Iris pigment epithelial cell (primary cell): Measurements from ENCODE around the gene CNIH1.
"Not testable (repeated sequence)": the region's sequence is repeated elsewhere in the genome, so short reads cannot be mapped to it uniquely, and the experiment has no call there.

Source experiments
- DNase-seq: peaks from one replicate; pipeline ENCODE4 v3.0.0-alpha.2; 2011; ENCODE audit warnings: low read depth

CNIH1 gene

GRCh38 chr14:54427871-54428270 lies 13.3 kb downstream of the CNIH1 start:
- no peak for DNase-seq

- DNase-seq: no peak
Measured at GRCh38 chr14:54425537-54426274, 15.5 kb downstream of the CNIH1 start.

DNA sequence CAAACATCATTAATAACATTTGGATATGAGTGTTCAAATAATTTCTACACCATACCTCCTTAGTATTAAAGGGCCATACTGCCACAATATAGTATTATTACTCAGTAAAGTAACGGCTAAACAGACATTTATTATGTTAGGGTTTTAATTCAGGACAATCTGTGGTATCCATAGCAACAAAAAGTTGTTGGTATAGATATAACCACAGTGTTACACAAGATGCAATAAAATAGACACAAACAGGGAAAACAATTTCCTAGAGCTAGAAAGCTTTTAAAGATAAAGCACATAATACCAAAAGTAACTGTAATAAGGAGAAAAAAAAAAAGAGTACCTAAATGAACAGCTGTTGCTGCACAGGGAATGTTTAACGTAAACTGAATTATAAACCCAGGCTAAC lies 16.1 kb downstream of the CNIH1 start:
- no peak for DNase-seq

GRCh38 chr14:54424479-54424901 lies 16.7 kb downstream of the CNIH1 start:
- DNase-seq: no peak

DNA sequence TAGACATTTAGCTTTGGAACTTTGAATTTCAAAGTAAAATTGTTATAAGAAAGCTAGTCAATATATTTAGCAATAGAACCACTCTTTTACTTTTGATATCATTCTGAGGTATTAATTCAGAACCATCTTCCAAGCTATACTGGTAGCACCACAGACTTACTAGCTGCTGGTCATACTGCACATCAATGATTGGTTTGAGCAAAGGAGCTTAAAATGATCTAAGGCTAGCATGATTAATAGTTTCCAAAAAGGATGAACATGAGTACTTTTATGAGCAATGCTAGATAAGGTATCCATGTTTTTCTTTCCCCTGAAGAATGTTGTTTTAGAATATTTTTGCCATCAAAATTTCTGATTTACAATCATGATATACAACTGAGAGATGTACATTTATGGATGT lies 17.2 kb downstream of the CNIH1 start:
- DNase-seq: peak; percentile 21

GRCh38 chr14:54420478-54421142 lies 20.6 kb downstream of the CNIH1 start:
- DNase-seq: peak; percentile 69

DNA sequence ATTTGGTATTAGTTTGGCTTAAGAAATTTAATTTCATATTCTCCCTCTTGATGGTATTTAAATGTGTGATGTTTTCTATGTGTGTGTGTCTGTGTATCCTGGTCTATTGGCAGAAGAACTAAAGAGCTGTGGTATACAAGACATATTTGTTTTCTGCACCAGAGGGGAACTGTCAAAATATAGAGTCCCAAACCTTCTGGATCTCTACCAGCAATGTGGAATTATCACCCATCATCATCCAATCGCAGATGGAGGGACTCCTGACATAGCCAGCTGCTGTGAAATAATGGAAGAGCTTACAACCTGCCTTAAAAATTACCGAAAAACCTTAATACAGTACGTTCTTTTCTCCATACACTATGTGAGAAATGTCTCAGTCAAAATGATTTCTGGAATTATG lies 29.8 kb downstream of the CNIH1 start:
- no peak for DNase-seq

GRCh38 chr14:54410215-54410614 lies 31.0 kb downstream of the CNIH1 start:
- DNase-seq: no peak

GRCh38 chr14:54403401-54404005 lies 37.7 kb downstream of the CNIH1 start:
- DNase-seq: peak; percentile 3

DNA sequence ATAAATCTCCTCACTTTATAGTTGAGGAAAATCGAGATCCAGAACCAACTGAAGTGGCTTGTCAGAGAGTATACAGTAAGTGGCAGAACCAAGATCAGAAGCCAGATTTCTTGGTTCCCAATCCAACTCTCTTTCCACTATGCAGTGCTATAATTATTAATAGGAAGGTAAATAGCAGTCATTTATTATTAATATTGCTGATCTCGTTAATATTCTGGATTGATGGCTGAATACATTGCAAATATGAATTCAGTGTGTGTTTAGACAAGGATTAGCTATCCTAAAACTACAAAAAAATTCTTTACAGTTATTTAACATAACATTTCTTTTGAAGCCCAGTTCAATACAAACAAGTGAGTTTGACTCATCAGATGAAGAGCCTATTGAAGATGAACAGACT lies 41.6 kb downstream of the CNIH1 start:
- DNase-seq: no peak

DNA sequence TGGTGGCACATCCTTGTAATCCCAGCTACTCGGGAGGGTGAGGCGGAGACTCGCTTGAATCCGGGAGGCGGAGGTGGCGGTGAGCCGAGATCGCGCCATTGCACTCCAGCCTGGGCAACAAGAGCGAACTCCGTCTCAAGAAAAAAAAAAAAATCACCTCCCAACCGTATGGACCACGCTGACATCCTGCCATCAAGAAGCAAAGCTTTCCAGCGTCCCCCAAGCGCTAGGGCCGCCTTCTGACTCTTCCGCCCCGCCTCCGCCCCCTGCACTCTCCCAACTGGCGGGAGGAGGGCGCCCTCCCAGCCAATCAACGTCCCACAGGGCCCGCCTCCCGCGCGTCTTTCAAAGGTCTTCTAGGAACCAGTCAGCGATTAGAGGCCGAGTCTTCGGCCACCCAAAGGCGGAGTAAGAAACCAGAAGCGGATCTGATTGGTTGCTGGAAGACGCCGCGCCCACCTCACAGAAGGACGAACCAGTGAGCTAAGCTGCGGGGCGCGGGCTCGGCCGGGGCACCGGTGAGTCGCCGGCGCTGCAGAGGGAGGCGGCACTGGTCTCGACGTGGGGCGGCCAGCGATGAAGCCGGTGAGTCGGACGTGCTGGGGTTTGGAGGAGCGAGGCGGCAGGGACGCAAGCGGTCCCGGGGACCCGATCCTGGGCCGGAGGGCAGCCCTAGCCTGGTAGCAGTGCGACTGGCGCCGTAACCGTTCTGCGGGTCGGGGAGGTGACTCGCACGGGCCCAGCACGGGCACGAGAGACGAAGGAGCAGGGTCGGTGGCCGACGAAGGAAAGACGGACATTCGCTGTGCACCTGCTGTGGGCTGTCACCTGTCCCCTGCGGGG lies 44.5 kb downstream of the CNIH1 start, which contains the start of gene CDKN3:
Gene CDKN3, plus strand, starts transcription at position 515 of the 843 bp plus-strand sequence. Its CDS starts 62 bp downstream, at position 577.
- peak; percentile 100 for DNase-seq

DNA sequence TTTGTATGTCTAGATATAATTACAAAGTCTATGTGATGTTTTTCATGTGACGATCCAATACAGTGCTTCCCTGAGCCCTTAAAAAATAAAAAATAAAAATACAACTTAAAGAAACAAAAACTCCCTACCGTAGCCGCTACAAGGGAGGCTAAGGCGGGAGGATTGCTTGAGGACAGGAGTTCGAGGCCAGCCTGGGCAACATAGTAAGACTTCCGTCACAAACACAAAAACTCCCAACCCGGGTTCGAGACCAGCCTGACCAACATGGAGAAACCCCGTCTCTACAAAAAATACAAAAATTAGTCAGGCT lies 45.0 kb downstream of the CNIH1 start:
- DNase-seq: no peak

DNA sequence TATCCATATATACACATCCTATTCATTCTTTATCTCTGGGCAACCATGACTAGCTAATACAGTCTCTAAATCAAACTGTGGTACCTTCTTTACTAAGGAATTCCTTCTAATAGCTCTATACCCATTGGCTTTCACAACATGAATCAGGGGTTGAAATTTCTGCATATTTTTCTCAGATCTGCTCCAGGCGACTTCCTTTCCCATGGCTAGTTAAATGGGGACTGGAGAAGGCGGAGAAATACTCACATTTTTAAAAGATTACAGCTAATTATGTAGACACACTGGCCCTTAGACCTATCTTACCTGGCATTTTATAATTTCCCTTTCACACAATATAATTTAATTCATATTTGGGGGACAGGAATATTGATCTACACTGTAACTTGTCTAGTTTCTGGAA lies 45.5 kb downstream of the CNIH1 start:
- no peak for DNase-seq

DNA sequence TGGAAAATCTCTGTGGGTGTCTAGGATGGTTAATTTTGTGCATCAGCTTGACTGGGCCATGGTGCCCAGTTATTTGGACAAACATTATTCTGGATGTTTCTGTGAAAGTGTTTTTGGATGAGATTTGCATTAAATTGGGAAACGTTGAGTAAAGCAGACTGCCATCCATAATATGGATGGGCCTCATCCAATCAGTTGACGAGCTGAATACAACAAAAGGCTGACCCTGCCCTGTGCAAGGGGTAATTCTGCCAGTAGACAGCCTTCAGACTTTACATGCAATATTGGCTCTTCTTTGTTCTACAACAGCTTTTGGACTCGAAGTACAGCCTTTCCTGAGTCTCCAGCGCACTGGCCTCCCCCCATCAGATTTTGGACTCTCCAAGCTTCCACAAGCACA lies 45.9 kb downstream of the CNIH1 start:
- no peak for DNase-seq

GRCh38 chr14:54394596-54394995 lies 46.6 kb downstream of the CNIH1 start:
- no peak for DNase-seq

- not testable (repeated sequence) for DNase-seq
Measured at GRCh38 chr14:54392986-54393884, 47.9 kb downstream of the CNIH1 start.

GRCh38 chr14:54392131-54392859 lies 48.9 kb downstream of the CNIH1 start:
- DNase-seq: no peak

- DNase-seq: no peak
Measured at GRCh38 chr14:54387328-54387727, 53.8 kb downstream of the CNIH1 start.

- no peak for DNase-seq
Measured at GRCh38 chr14:54385556-54385955, 55.6 kb downstream of the CNIH1 start.

DNA sequence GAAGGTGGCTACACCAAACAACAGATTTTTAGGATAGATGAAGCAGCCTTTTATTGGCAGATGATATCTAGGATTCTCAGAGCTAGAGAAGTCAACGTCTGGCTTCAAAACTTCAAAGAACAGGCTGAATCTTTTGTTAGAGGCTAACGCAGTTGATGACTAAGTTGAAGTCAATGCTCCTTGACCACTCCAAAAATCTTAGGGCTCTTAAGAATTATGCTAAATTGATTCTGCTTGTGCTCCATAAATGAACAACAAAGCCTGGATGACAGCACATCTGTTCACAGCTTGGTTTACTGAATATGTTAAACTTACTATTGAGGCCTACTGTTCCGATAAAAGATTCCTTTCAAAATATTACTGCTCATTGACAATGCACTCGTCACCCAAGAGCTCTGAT lies 57.3 kb downstream of the CNIH1 start:
- no peak for DNase-seq

DNA sequence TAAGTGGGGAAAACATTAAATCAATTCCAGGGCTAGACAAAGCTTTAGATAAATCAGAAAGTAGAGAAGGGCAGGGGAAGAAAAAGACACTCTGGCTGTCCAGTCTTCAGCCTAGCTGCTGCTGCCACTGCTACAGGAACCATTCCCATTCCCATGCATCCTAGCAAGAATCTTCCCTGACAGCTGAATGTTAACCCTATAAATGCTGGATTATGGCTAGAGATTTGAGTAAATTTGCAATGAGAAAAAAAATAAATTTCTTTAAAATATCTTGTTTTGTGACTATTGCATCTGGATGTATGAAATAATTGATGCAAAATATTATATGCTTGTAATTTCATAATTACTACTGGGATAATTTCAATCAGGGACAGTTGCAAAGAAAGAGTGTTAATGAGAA lies 59.4 kb downstream of the CNIH1 start:
- DNase-seq: no peak
